Parathyroid adenoma (tissue), 2 donors: Measurements from ENCODE around the gene COL23A1.

ENCODE experiments used
- H2AFZ ChIP-seq: fragments of 300-600 bp; sonication (generic); one replicate; pipeline ENCODE4 v1.7.0; 2017; ENCODE audit warnings: antibody characterized with exemption, mild to moderate bottlenecking
- H3K27ac ChIP-seq: fragments of 300-600 bp; sonication (generic); one replicate; pipeline ENCODE4 v1.7.0; 2017
- H3K27me3 ChIP-seq: fragments of 300-600 bp; sonication (generic); one replicate; pipeline ENCODE4 v1.7.0; 2017; ENCODE audit warnings: low read length; ENCODE audit not compliant: control insufficient read depth, insufficient read depth
- H3K36me3 ChIP-seq: fragments of 300-600 bp; sonication (generic); one replicate; pipeline ENCODE4 v1.7.0; 2017; ENCODE audit warnings: low read length; ENCODE audit not compliant: control insufficient read depth, insufficient read depth
- H3K4me1 ChIP-seq: fragments of 300-600 bp; sonication (generic); one replicate; pipeline ENCODE4 v1.7.0; 2017; ENCODE audit warnings: control low read depth
- H3K4me2 ChIP-seq: fragments of 300-600 bp; sonication (generic); one replicate; pipeline ENCODE4 v1.7.0; 2017; ENCODE audit warnings: low read length
- H3K4me3 ChIP-seq: fragments of 300-600 bp; sonication (generic); one replicate; pipeline ENCODE4 v1.7.0; 2017; ENCODE audit warnings: low read depth, low read length
- H3K79me2 ChIP-seq: fragments of 300-600 bp; sonication (generic); one replicate; pipeline ENCODE4 v1.7.0; 2017; ENCODE audit warnings: control low read depth
- H3K9ac ChIP-seq: fragments of 300-600 bp; sonication (generic); one replicate; pipeline ENCODE4 v1.7.0; 2017; ENCODE audit warnings: mild to moderate bottlenecking
- H3K9me3 ChIP-seq: fragments of 300-600 bp; sonication (generic); one replicate; pipeline ENCODE4 v1.7.0; 2017; ENCODE audit warnings: low read length; ENCODE audit not compliant: control insufficient read depth
- TF ChIP-seq, protein P1 (sequence below): fragments of 300-600 bp; sonication (generic); IDR thresholded peaks from one replicate; pipeline ENCODE4 v1.7.0; 2017; ENCODE audit warnings: antibody characterized with exemption, mild to moderate bottlenecking
- donor health status: primary hyperparathyroidism.

COL23A1 gene

GRCh38 chr5:178437386-178438075, 152.7 kb downstream of the COL23A1 start:
- Histone ChIP-seq H3K36me3 (no peaks in the 10 kb centered on the region), H3K27me3 (no peaks in the 10 kb centered on the region), H3K79me2 (no peaks in the 10 kb centered on the region), H3K4me3 (no peak overlapping the region), H3K4me1 (no peaks in the 10 kb centered on the region), H2AFZ (no peak overlapping the region), H3K9me3 (no peaks in the 10 kb centered on the region), H3K9ac (no peak overlapping the region), H3K27ac (no peak overlapping the region), H3K4me2 (no peak overlapping the region)
- TF ChIP-seq, protein P1, sequence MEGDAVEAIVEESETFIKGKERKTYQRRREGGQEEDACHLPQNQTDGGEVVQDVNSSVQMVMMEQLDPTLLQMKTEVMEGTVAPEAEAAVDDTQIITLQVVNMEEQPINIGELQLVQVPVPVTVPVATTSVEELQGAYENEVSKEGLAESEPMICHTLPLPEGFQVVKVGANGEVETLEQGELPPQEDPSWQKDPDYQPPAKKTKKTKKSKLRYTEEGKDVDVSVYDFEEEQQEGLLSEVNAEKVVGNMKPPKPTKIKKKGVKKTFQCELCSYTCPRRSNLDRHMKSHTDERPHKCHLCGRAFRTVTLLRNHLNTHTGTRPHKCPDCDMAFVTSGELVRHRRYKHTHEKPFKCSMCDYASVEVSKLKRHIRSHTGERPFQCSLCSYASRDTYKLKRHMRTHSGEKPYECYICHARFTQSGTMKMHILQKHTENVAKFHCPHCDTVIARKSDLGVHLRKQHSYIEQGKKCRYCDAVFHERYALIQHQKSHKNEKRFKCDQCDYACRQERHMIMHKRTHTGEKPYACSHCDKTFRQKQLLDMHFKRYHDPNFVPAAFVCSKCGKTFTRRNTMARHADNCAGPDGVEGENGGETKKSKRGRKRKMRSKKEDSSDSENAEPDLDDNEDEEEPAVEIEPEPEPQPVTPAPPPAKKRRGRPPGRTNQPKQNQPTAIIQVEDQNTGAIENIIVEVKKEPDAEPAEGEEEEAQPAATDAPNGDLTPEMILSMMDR: no peak

DNA sequence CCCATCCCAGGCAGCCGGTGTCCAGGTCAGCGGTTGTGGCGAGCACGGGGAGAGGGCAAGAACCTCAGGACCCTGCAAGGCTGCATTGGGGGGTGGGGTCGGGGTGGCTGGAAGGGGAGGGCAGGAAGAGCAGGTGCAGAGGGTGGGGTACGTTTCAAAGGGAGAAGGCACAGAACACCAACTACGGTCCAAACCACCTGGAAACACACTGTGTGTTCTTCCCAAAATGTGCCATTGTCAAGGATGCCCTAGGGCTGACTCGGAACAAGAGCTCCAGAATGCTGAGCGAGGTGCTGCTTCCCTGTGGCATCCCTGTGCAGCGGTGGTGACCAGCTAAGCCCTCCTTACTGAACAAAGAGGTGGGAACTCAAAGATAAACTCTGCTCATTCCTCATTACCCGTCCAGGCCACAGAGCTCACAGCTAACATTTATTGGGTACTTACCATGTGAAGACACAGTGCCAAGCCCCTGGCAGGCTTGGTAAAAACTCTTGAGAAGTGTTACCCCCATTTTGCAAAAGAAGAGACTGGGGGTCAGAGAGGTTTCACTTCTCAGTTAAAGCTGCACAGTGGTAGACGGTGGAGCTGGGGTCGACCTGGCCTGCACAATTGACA, 153.8 kb downstream of the COL23A1 start:
- Histone ChIP-seq H2AFZ (no peak overlapping the region), H3K4me1 (no peaks in the 10 kb centered on the region), H3K4me3 (no peak overlapping the region), H3K79me2 (no peaks in the 10 kb centered on the region), H3K27me3 (no peaks in the 10 kb centered on the region), H3K9ac (no peak overlapping the region), H3K4me2 (no peak overlapping the region), H3K27ac (no peak overlapping the region), H3K9me3 (no peaks in the 10 kb centered on the region), H3K36me3 (no peaks in the 10 kb centered on the region)
- TF ChIP-seq, protein P1: no peak

GRCh38 chr5:178435321-178436238, 154.6 kb downstream of the COL23A1 start:
- Histone ChIP-seq H3K9me3 (no peaks in the 10 kb centered on the region), H3K4me3 (no peak overlapping the region), H3K36me3 (no peaks in the 10 kb centered on the region), H3K79me2 (no peaks in the 10 kb centered on the region), H3K4me2 (no peak overlapping the region), H3K27me3 (no peaks in the 10 kb centered on the region), H2AFZ (no peak overlapping the region), H3K9ac (no peak overlapping the region), H3K27ac (no peak overlapping the region), H3K4me1 (no peaks in the 10 kb centered on the region)
- TF ChIP-seq, protein P1: no peak

- H3K27ac ChIP-seq: no peak overlapping the region
These were observed 155.3 kb downstream of the COL23A1 start for GRCh38 chr5:178434851-178435250.

More at GRCh38 chr5:178434851-178435250, 155.3 kb downstream of the COL23A1 start:
- Histone ChIP-seq H3K9ac (no peak overlapping the region), H3K36me3 (no peaks in the 10 kb centered on the region), H2AFZ (no peak overlapping the region), H3K4me3 (no peak overlapping the region), H3K79me2 (no peaks in the 10 kb centered on the region), H3K4me2 (no peak overlapping the region), H3K9me3 (no peaks in the 10 kb centered on the region), H3K27me3 (no peaks in the 10 kb centered on the region), H3K4me1 (no peaks in the 10 kb centered on the region)
- TF ChIP-seq, protein P1: no peak
